Umbilical cord (tissue), 2 donors: ENCODE measurements around the gene CPEB2. TPM values are rescaled to one million over a fixed set of nuclear protein-coding genes. Genes with fewer than 3 reads are reported as not detected.
A peak's percentile ranks its signal among the peaks of the same experiment; 100 is the strongest.

ENCODE experiments used
- DNase-seq: peaks from one replicate; pipeline ENCODE4 v3.0.0-alpha.2; 2015; ENCODE audit warnings: low spot score
- total RNA-seq: library from RNA; depleted of rRNA; stranded (reverse); fragments of >200 nt; gene quantifications from one replicate; pipeline ENCODE4 v1.2.3, GENCODE V29; 2014; ENCODE audit warnings: low replicate concordance; ENCODE audit not compliant: insufficient read depth

CPEB2 gene
- total RNA-seq: 23.1 TPM

DNA sequence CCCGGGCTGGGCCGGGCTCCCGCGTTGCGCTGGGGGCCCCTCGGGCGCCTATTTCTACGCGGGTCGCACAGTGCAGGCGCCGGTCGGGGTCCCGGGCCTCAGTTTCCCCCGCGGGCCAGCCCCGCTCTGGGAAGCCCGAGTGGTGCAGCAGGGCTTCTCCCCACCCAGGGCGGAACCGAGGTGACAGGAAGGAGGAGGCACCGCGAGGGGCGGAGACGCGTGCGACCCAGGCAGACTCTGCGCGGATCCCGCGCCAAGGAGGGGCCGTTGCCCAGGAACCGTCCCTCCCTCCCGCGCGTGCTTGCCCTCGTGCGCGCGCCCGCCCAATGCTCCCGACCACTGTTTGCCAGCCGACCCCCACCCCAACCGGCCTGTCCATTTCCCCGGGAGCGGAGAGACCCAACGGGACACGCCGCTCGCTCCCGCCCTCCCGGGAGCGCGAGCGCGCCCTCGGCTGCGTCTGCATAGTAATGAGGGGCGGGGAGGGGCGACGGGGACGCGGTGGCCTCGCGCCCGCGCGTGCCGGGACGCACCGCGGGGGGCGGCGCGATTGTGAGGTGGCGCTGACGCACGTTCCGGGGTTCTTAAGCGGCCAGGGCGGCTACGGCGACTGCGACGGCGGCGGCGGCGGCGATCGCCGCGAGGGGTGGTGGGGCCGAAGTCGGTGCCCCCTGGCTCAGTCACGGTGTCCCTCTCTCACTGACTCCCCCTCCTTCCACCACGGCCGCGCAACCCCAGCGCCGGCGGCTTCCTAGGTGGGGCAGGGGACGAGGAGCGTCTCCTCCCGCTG is at the start of gene CPEB2:
TSS of gene CPEB2 (plus strand) at position 613 of the 790 bp plus-strand sequence. CDS start 193 bp downstream, outside the sequence.
- peak; percentile 96 for DNase-seq

DNA sequence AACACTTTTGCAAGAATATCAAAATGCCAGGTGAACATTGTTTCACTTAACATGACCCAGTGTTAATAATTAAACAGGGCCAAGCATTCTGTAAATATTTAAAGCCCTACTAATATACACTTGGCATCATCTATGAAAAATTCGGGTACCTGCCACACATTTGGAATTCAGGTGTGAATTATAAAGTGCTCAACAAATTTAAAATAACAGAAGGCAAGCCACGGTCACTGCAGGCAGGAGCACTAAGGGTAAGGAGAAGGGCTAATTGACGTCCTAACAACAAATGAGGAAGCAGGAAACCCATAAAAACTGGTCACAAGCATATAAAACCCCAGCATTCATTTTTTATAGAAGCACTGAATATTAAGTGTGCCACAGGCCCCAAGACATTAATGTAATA is 43.8 kb upstream of the CPEB2 start:
- DNase-seq: no peak

- no peak for DNase-seq
These were observed 41.0 kb upstream of the CPEB2 start for GRCh38 chr4:14961292-14961691.

GRCh38 chr4:14965071-14965470 is 37.2 kb upstream of the CPEB2 start:
- DNase-seq: no peak

DNA sequence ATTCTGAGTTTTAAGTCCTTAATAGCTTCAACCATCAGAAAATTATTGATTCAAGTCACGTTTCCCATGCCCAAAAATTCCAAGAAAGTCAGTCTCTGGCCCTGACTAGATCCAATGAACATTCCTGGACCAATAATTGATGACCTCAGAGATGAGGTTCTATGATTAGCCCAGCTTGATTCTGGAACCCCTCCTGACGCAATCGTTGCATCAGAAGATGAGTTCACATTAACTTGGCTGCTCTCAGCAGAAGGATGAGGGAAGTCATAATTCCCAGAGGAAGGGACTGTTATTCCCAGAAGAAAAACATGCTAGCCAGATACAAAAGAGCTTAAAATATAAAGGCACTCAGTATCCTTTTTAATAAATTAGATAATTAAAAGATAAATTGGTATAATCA is 34.3 kb upstream of the CPEB2 start:
- DNase-seq: no peak

- DNase-seq: no peak
These were observed 24.5 kb upstream of the CPEB2 start for GRCh38 chr4:14977830-14978229.

- DNase-seq: no peak
These were observed 17.8 kb upstream of the CPEB2 start for GRCh38 chr4:14984448-14984847.

- DNase-seq: no peak
These were observed 17.1 kb upstream of the CPEB2 start for GRCh38 chr4:14985161-14985560.

DNA sequence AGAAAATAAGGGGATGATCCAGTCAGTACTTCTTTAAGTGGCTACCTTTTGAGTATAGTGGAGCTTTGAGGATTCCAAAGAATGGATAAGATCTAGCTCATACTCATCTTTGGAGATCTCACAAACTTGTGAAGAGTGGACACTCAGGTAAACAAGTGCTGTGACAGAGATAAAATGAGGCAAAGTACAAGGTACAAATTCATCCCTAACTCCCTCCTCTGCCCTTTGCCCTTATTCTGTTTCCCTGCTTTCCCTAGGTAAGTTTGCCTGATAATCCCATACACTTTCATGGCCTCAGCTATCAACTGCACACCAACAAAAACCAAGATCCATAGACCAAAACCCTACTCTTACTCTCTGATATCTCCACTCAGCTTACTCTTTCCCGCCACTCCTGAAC is 16.4 kb upstream of the CPEB2 start:
- DNase-seq: no peak

- DNase-seq: no peak
These were observed 15.2 kb upstream of the CPEB2 start for GRCh38 chr4:14987054-14987453.

DNA sequence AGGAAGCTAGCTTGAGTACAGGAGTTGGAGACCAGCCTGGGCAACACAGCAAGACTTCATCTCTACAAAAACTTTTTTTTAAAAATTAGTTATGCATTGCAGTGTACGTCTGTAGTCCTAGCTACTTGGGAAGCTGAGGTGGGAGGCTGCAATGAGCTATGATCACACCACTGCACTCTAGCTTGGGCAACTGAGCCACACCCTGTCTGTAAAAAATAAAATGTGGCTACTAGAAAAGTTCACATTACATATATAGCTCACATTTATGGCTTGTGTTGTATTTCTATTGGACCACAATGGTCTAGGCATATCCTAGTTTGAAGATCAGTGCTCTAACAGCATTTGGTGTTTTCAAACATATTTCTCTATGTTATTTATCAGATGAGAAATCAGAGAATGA is 11.8 kb upstream of the CPEB2 start:
- DNase-seq: no peak

DNA sequence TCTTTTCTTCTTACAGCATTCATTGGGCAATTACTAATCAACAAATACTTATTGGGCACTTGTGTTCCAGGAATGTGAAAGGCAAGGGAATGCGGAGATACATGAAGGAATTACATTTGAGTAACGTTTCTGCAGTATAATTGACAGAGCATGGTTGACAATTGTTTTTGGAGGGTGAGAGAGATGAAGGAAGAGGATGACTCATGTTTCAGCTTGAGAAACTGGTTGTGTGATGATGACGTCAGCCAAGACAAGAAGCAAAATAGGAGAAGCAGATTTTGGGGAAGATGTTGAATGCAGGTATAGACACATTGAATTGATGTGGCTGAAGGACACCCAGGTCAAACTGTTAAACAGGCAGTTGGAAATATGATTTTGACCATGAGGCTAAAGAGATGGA is 8.0 kb upstream of the CPEB2 start:
- DNase-seq: no peak

DNA sequence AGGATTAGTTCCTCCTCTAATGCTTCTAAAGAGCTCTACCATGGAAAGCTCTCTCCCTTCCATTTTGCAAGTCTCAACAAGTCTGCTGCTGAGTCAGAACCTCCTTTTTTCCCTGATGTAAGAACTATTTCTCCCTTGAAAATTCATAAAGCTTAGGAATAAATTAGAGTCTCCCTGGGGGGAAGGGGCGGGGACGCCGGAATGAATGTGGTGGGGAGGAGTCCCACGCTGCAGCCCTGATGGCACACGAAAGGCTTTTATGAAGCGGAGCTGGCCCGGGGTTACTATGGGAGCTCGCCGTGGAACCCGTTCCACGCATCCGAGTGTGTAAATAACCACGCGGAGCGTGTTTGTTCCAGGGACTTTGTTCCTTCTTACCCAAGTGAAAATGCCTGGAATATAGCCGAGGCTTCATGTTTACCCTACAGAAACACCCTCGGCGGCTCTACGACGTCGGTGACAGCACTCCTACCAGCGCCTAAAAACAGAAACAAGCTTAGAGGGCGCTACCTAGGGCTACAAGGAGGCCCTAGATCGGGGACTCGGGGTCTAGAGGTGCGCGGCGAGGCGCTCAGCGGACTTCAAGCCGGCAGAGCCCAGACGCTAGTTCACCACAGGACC is 923 bp upstream of the CPEB2 start:
- DNase-seq: peak; percentile 85

- peak; percentile 92 for DNase-seq
These were observed 549 bp downstream of the CPEB2 start for GRCh38 chr4:15002659-15003400.

GRCh38 chr4:15003401-15003890 is 1.2 kb downstream of the CPEB2 start:
- peak; percentile 43 for DNase-seq

GRCh38 chr4:15003891-15004738 is 1.8 kb downstream of the CPEB2 start:
- peak; percentile 26 for DNase-seq

DNA sequence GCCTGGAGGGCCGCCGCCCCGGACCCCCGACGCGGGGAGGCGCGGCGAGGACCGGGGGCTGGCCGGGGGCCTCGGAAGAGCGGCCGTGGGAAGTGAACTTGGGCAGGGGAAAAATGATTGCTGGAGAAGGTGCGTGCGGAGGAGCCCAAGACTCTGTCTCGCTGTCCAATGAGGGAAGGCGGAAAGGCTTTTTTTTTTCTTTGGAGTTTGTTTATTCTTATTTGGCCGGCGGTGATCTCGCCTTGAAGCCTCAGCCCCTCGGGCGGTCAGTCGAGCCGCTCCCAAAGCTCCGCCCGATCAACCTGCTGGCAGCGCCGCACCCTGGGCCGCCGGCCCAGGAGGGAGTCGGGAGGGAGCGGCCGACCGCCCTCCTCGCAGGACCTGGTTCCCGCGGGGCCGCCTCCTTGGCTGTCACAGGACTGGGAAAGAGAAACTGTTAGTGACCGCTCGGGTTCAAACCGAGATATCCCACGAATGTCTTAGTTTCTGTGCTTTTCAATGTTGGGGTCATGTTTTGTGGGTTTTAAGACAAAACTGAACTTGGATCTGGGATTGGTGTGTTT is 2.5 kb downstream of the CPEB2 start:
- DNase-seq: peak; percentile 56

- DNase-seq: no peak
These were observed 3.3 kb downstream of the CPEB2 start for GRCh38 chr4:15005474-15006115.

DNA sequence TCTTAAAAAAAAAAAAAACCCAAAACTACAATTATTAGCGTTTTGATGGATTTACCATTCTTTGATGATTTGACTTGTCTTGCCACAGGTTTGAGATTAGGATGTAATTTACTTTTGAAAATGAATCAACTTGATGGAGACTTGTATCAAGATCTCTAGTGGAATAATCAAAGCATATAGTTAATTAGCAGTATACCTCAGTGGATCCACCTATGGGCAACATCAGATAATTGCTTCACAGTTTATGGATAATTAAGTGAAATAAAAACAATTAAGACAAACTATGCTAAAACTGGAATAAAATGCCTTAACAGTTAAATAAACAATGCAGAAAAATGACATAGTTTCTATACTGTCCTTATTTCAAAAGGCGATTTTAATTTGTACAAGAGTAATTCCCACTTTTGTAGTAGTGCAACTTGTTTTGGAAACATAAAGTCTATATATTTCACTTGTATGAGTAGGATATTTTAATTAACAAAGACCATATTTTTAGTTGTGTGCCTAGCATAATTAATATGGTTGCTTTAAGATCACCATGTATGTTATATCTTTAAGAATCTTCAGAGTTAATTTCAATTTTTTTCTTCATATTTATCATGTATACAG is 4.2 kb downstream of the CPEB2 start:
- no peak for DNase-seq

GRCh38 chr4:15007201-15007600 is 4.9 kb downstream of the CPEB2 start:
- DNase-seq: no peak
